ENCODE results near the gene AJAP1. TPM values are rescaled to one million over a fixed set of nuclear protein-coding genes. Genes with fewer than 3 reads are reported as not detected.

AJAP1 gene
- total and polyA plus RNA-seq, 2 of the 8 experiments (the other 6 are each of a cell fraction or from before 2014, with no cell fraction given): 1.9 to 6.2 TPM

- no peak overlapping the region for H2BK120ac ChIP-seq (replicated peaks; ENCODE audit: low read depth, low read length)
- H3K4me1 ChIP-seq (replicated peaks in 1 of 4; ENCODE audit: control insufficient read depth in 3 of 4, insufficient read depth in 4 of 4, low read length in 3 of 4): no peaks in the 10 kb centered on the region; a peak in 1 of 7 replicates
- WGBS, 2 experiments (ENCODE audit: extremely low coverage in 1 of 2, insufficient coverage in 1 of 2, insufficient read length in 1 of 2, insufficient replicate concordance in 2 of 2, low coverage in 1 of 2, low lambda C conversion rate in 2 of 2, missing lambda C conversion rate in 1 of 2): 92% methylated on average over 7 of the region's 12 CpGs; no CpG with 5 or more reads in 1 of the 2 experiments
- H3K4ac ChIP-seq (replicated peaks; ENCODE audit: insufficient read length, low read depth, low read length): no peak overlapping the region
- DNase-seq (ENCODE audit: low read depth in 1 of 2, low spot score in 2 of 2) (no peak), FAIRE-seq (no peak)
- H3K18ac ChIP-seq (ENCODE audit: extremely low read depth, low read length): no peak overlapping the region
- no peak overlapping the region for H3K14ac ChIP-seq (ENCODE audit: insufficient read length)
- H3K79me1 ChIP-seq (ENCODE audit: low read depth, low read length): no peaks in the 10 kb centered on the region; the same call in 1 of the 2 replicates
- no peak overlapping the region for H3K27ac ChIP-seq (ENCODE audit: low read depth, low read length)
- H2AK5ac ChIP-seq (ENCODE audit: low read depth, low read length): 0 out of 2 replicates have a peak overlapping the region, but pooled peaks have one; percentile 28
- no peak overlapping the region for H3K4me2 ChIP-seq (ENCODE audit: insufficient read depth in 1 of 2, low read depth in 2 of 2, low read length in 2 of 2)
- no peak overlapping the region for H2BK20ac ChIP-seq (ENCODE audit: low read length)
- POLR2A ChIA-PET (ENCODE audit: partially characterized antibody): no interaction called here
- H2BK15ac ChIP-seq (ENCODE audit: low read length): no peak overlapping the region; the same call in 1 of the 2 replicates
- H4K5ac ChIP-seq (ENCODE audit: insufficient read length, low read depth, low read length): no peak overlapping the region
- H3K23ac ChIP-seq (ENCODE audit: insufficient read length): no peak overlapping the region
- CTCF ChIA-PET (ENCODE audit: partially characterized antibody): interaction anchor here (0.6 to 1.6 kb wide), 4 partner anchors 15 to 571 kb away, joined by 3 to 4 read pairs (median 3); no protein-coding TSS in a partner anchor
- H3K79me2 ChIP-seq (ENCODE audit: control insufficient read depth in 1 of 2, insufficient read depth in 2 of 2, low read length in 2 of 2): no peaks in the 10 kb centered on the region; a peak in 1 of 4 replicates
- no peak overlapping the region for H3K9ac ChIP-seq (replicated peaks in 1 of 4; ENCODE audit: extremely low read depth in 1 of 4, low read depth in 3 of 4, low read length in 3 of 4)
- 0 out of 2 replicates have a peak overlapping the region, but pooled peaks have one; percentile 50 for H2BK12ac ChIP-seq (ENCODE audit: low read depth, low read length)
- H4K20me1 ChIP-seq (replicated peaks in 1 of 2; ENCODE audit: control insufficient read depth in 1 of 2, insufficient read depth in 2 of 2, low read length in 2 of 2): peaks cover 0 to 4% of the 10 kb centered on the region in 2 experiments
- no peak overlapping the region for H3K56ac ChIP-seq (replicated peaks; ENCODE audit: insufficient read length, low read depth, low read length)
- H2BK5ac ChIP-seq (ENCODE audit: low read depth, low read length): no peak overlapping the region
- H3K4me3 ChIP-seq (ENCODE audit: extremely low read depth in 1 of 4, insufficient read depth in 2 of 4, low read depth in 3 of 4, low read length in 4 of 4): no peak overlapping the region
- H3K27me3 ChIP-seq (replicated peaks in 1 of 4; ENCODE audit: control insufficient read depth in 3 of 4, extremely low read depth in 1 of 4, insufficient read depth in 3 of 4, low read length in 3 of 4): no peaks in the 10 kb centered on the region
- TF ChIP-seq PHF8 (conservative IDR thresholded peaks at IDR 0.05; ENCODE audit: low read depth, low read length) (no peak), YY1 (IDR thresholded peaks at IDR 0.05; ENCODE audit: low read depth, low read length) (no peak), BCL11A (IDR thresholded peaks at IDR 0.05; ENCODE audit: low read depth in 2 of 2, low read length in 2 of 2) (no peak), HDAC2 (IDR thresholded peaks at IDR 0.05; ENCODE audit: borderline replicate concordance in 1 of 2, low read depth in 2 of 2, low read length in 2 of 2) (no peak), NANOG (IDR thresholded peaks at IDR 0.05; ENCODE audit: insufficient read depth, low read depth, low read length, poor library complexity, severe bottlenecking) (no peak), GTF2F1 (IDR thresholded peaks at IDR 0.05; ENCODE audit: borderline replicate concordance, low read depth, low read length) (no peak), MAX (IDR thresholded peaks at IDR 0.05) (no peak), SIX5 (IDR thresholded peaks at IDR 0.05; ENCODE audit: low read depth, low read length) (no peak), SP2 (IDR thresholded peaks at IDR 0.05; ENCODE audit: low read length) (no peak), EP300 (IDR thresholded peaks at IDR 0.05; ENCODE audit: borderline replicate concordance in 1 of 2, low read depth in 2 of 2, low read length in 2 of 2) (no peak)
- no peaks in the 10 kb centered on the region for H3K23me2 ChIP-seq (ENCODE audit: low read depth, low read length)
- H3K9me3 ChIP-seq (ENCODE audit: insufficient read depth in 2 of 2, low read depth in 1 of 2, low read length in 1 of 2): no peaks in the 10 kb centered on the region
- no peak overlapping the region for H2AFZ ChIP-seq (ENCODE audit: low read length)
- no peaks in the 10 kb centered on the region for H3K36me3 ChIP-seq (ENCODE audit: control insufficient read depth in 2 of 4, insufficient read depth in 4 of 4, low read length in 3 of 4)
- H4K8ac ChIP-seq (ENCODE audit: extremely low read depth, insufficient read depth, low read length): no peak overlapping the region
- H4K91ac ChIP-seq (replicated peaks; ENCODE audit: insufficient read length, low read length): peak overlapping the region; percentile 36
These were observed 48.1 kb downstream of the AJAP1 start for GRCh38 chr1:4702464-4702863.

All from H1 (cell line).